GM18858 (cell line): Measurements from ENCODE around the gene ATXN2.

Source experiments
- ATAC-seq: cut with Tn5 transposase; IDR thresholded peaks from one replicate; pipeline ENCODE4 v1.9.1; 2021; ENCODE audit not compliant: unreplicated experiment

Gene ATXN2

GRCh38 chr12:111425655-111426054, 173.5 kb downstream of the ATXN2 start:
- no peak for ATAC-seq

- no peak for ATAC-seq
Observed at GRCh38 chr12:111424793-111425251, 174.3 kb downstream of the ATXN2 start.

GRCh38 chr12:111424189-111424792, 174.8 kb downstream of the ATXN2 start:
- ATAC-seq = no peak

GRCh38 chr12:111420494-111420893, 178.6 kb downstream of the ATXN2 start:
- no peak for ATAC-seq

GRCh38 chr12:111419784-111420183, 179.3 kb downstream of the ATXN2 start:
- no peak for ATAC-seq

- no peak for ATAC-seq
Observed at GRCh38 chr12:111418594-111418880, 180.6 kb downstream of the ATXN2 start.

GRCh38 chr12:111417784-111418593, 181.1 kb downstream of the ATXN2 start:
- no peak for ATAC-seq

- ATAC-seq = no peak
Observed at GRCh38 chr12:111417290-111417689, 181.8 kb downstream of the ATXN2 start.

GRCh38 chr12:111414711-111415252, 184.3 kb downstream of the ATXN2 start:
- ATAC-seq = no peak

- no peak for ATAC-seq
Observed at GRCh38 chr12:111413442-111414086, 185.6 kb downstream of the ATXN2 start.

- no peak for ATAC-seq
Observed at GRCh38 chr12:111412830-111413441, 186.2 kb downstream of the ATXN2 start.

- ATAC-seq = no peak
Observed at GRCh38 chr12:111412007-111412829, 186.9 kb downstream of the ATXN2 start.

- ATAC-seq = no peak
Observed at GRCh38 chr12:111411185-111411764, 187.8 kb downstream of the ATXN2 start.

- ATAC-seq = no peak
Observed at GRCh38 chr12:111410431-111411184, 188.5 kb downstream of the ATXN2 start.

GRCh38 chr12:111409780-111410430, 189.2 kb downstream of the ATXN2 start:
- ATAC-seq = no peak

- no peak for ATAC-seq
Observed at GRCh38 chr12:111409403-111409779, 189.7 kb downstream of the ATXN2 start.

- ATAC-seq = no peak
Observed at GRCh38 chr12:111408686-111409402, 190.3 kb downstream of the ATXN2 start.

GRCh38 chr12:111408116-111408440, 191.0 kb downstream of the ATXN2 start:
- no peak for ATAC-seq
